Measurements from ENCODE around the gene CTDSP1. TPM values are rescaled to one million over a fixed set of nuclear protein-coding genes. Genes with fewer than 3 reads are reported as not detected.

CTDSP1 gene
- total RNA-seq, 4 donors from 2014 or later: 74.7 to 163 (median 96.3) TPM

DNA sequence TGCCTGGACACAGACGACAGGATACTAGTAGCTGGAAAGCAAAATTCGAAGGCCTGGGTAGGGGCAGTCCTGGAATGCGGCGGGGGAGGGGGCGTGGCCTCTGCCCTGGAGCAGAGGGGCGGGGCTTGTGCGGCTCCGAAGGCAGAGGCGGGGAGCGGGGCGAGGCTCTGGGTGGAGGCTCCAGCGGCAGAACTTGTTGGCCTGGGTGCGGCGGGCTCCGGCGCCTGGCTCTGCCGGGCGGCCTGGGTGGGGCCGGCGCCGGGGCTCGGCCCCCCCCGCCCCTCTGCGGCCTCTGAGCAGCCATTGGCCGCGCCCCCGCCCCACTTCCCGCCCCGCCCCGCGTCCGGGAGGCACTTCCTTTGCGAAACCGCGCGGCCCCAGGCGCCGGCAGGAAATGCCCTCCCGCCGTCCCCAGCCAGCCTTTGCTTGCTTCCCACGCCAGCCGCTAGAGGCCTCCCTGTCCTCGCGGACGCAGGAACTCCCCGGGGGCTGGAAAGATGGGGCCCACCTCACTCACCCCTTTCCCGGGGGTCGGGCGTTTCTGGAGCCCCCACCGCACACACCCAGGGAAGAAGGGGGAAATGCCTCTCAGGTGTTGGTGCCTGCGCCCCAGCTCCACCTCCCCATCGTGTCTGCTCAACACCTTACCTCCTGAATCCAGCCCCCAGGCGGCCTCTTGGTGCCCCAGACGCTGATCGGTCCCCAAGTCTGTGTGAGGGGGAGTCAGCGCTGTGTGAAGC lies 6.7 kb downstream of the CTDSP1 start:
- TF ChIP-seq, protein P1, sequence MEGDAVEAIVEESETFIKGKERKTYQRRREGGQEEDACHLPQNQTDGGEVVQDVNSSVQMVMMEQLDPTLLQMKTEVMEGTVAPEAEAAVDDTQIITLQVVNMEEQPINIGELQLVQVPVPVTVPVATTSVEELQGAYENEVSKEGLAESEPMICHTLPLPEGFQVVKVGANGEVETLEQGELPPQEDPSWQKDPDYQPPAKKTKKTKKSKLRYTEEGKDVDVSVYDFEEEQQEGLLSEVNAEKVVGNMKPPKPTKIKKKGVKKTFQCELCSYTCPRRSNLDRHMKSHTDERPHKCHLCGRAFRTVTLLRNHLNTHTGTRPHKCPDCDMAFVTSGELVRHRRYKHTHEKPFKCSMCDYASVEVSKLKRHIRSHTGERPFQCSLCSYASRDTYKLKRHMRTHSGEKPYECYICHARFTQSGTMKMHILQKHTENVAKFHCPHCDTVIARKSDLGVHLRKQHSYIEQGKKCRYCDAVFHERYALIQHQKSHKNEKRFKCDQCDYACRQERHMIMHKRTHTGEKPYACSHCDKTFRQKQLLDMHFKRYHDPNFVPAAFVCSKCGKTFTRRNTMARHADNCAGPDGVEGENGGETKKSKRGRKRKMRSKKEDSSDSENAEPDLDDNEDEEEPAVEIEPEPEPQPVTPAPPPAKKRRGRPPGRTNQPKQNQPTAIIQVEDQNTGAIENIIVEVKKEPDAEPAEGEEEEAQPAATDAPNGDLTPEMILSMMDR (IDR thresholded peaks at IDR 0.05; ENCODE audit: low read depth): no peak

GRCh38 chr2:218406949-218407618 lies 7.4 kb downstream of the CTDSP1 start:
- TF ChIP-seq, protein P1 (IDR thresholded peaks at IDR 0.05; ENCODE audit: low read depth): no peak

DNA sequence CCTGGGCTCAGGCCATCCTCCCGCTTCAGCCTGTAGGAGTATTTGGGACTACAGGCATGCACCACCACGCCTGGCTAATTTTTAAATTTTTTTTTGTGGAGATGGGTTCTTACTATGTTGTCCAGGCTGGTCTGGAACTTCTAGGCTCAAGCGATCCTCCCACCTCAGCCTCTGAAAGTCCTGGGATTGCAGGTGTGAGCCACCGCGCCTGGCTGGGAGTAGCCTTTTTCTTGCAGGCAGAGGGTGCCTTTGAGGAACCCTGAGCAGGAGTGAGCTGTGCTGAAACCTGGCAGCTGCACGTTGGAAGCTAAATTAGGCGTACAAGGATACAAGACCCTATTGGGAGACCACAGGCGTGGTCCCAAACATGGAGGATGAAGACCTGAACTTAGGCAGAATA lies 8.0 kb downstream of the CTDSP1 start:
- TF ChIP-seq, protein P1 (IDR thresholded peaks at IDR 0.05; ENCODE audit: low read depth): no peak

- TF ChIP-seq, protein P1 (IDR thresholded peaks at IDR 0.05; ENCODE audit: low read depth): no peak
Measured at GRCh38 chr2:218418321-218418716, 18.7 kb downstream of the CTDSP1 start.

DNA sequence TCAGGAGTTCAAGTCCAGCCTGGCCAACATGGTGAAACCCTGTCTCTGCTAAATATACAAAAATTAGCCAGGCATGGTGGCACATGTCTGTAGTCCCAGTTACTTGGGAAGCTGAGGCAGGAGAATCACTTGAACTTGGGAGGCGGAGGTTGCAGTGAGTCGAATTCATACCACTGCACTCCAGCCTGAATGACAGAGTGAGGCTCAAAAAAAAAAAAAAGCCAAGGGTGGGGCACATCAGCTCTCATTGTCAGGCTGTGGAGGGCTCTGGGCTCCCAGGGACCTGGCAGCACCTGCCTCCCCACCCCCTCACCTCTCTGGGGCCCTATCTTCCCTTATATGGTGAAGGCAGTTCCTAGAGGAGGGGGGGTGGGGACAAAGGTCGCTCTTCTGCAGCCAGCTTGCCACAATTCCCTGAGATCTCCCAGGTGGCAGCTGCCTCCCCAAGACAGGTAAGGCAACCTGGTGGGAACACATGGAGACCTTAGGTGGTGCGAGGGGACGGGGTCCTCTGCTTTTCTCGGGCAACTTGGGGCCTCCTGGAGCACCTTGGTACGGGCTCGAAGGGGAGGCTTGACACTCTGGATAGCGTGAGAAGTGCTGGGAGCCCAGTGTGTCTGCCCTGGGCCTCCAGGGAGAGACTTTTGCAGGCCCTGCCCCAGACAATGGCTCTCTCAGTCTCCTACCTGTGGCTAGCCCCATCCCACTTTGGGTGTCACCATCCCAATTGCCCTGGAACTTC lies 19.2 kb downstream of the CTDSP1 start, which contains the start of gene VIL1:
VIL1 (plus strand) TSS at position 407 of the 742 bp plus-strand sequence. CDS start 4,656 bp downstream, outside the sequence.
- TF ChIP-seq, protein P1 (IDR thresholded peaks at IDR 0.05; ENCODE audit: low read depth): no peak

DNA sequence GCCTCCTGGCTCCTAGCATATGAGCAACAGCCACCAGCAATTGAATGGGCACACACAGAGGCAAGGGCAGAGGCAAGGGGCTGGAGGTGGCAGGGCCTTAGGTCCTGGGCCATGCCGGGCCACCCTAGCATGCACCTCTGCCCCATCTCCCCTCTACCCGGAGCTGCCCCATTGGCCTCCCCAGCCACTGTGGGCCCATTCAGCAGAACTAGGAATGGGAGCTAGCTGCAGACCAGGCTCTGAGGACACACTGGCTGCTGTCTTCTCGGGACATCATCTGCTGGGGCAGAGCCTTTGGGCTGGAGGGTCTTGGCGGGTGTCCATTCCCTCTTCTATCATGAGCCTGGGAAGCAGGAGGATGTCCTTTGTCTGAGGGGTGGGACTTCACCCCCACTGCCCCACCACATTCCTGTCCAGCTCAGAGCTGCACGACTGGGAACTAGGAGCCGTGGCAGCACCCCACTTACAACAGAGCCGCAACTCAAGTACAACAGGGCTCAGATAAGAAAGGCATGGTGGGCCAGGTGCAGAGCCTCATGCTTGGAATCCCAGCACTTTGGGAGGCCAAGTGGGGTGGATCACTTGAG lies 20.1 kb downstream of the CTDSP1 start:
- TF ChIP-seq, protein P1 (IDR thresholded peaks at IDR 0.05; ENCODE audit: low read depth): no peak
